Endothelial cell of umbilical vein (primary cell): Measurements from ENCODE around the gene PLEKHA7. TPM values are rescaled to one million over a fixed set of nuclear protein-coding genes. Genes with fewer than 3 reads are reported as not detected.
"Not testable (repeated sequence)": the region's sequence is repeated elsewhere in the genome, so short reads cannot be mapped to it uniquely, and the experiment has no call there.

ENCODE experiments used
- BruUV-seq: library from RNA; stranded (reverse); fragments of 400-500 nt; replicated peaks from 2 replicates; lab custom pipeline; 2021; lab: Mats Ljungman, UMichigan
- CTCF ChIA-PET: fragments of 300-600, 350-600 bp; sonication (Branson Sonifier 250); formaldehyde crosslinking; loops from one replicate; lab custom pipeline; 2021; ENCODE audit warnings: antibody characterized with exemption, inconsistent platforms; lab: Charles Lee
- POLR2A ChIA-PET: fragments of 300-600, 350-600 bp; sonication (Branson Sonifier 250); formaldehyde crosslinking; loops from one replicate; lab custom pipeline; 2021; ENCODE audit warnings: antibody characterized with exemption, inconsistent platforms; lab: Charles Lee
- DNase-seq: peaks from one replicate; pipeline ENCODE4 v3.0.0-alpha.2; 2011; ENCODE audit warnings: low read depth, low spot score
- FAIRE-seq: peaks from 2 replicates; lab custom pipeline; 2011; peaks lifted over from hg19 to GRCh38; lab: Jason Lieb, UNC
- H2AFZ ChIP-seq: 2 replicates; pipeline ENCODE4 v1.6.0; 2012; ENCODE audit warnings: low read depth, low read length, control low read depth, inconsistent platforms
- H3K27ac ChIP-seq: 2 replicates; pipeline ENCODE4 v1.5.1; 2011; ENCODE audit warnings: low read depth, mild to moderate bottlenecking, control low read depth, low read length, moderate library complexity; ENCODE audit not compliant: insufficient read depth
- H3K27me3 ChIP-seq, 2 experiments: 2 replicates each; pipeline versions ENCODE4 v1.6.0 to v1.6.1; 2011; ENCODE audit warnings: low read length in 2 of 2, mixed read lengths in 1 of 2; ENCODE audit not compliant: control insufficient read depth in 2 of 2, insufficient read depth in 2 of 2
- H3K36me3 ChIP-seq, 2 experiments: 2 replicates in 1 of 2; 3 replicates in 1 of 2; pipeline ENCODE4 v1.5.1; 2011; ENCODE audit warnings: low read length in 2 of 2, mild to moderate bottlenecking in 1 of 2, moderate library complexity in 1 of 2; ENCODE audit not compliant: control insufficient read depth in 2 of 2, insufficient read depth in 2 of 2; ENCODE audit errors: extremely low read depth in 1 of 2
- H3K4me1 ChIP-seq: 3 replicates; pipeline ENCODE4 v1.5.1; 2011; ENCODE audit warnings: mild to moderate bottlenecking, low read length; ENCODE audit not compliant: control insufficient read depth, insufficient read depth; ENCODE audit errors: extremely low read depth
- H3K4me2 ChIP-seq: 2 replicates; pipeline ENCODE4 v1.6.1; 2011; ENCODE audit warnings: low read length, control low read depth, mixed read lengths; ENCODE audit not compliant: insufficient read depth
- H3K4me3 ChIP-seq, 3 experiments: fragments of 200-600 bp in 1 of 3; sonication (generic), shearing (Covaris generic) in 1 of 3; replicated peaks in 1 of 3; 2 replicates each; pipeline ENCODE4 v1.5.1; 2011 to 2016; ENCODE audit warnings: control low read depth in 3 of 3, low read length in 3 of 3, mild to moderate bottlenecking in 2 of 3, inconsistent platforms in 1 of 3, low read depth in 1 of 3, moderate library complexity in 1 of 3; ENCODE audit not compliant: insufficient read depth in 1 of 3
- H3K79me2 ChIP-seq: 2 replicates; pipeline ENCODE4 v1.6.0; 2012; ENCODE audit warnings: low read length, inconsistent platforms; ENCODE audit not compliant: control insufficient read depth, insufficient read depth
- H3K9ac ChIP-seq: replicated peaks from 2 replicates; pipeline ENCODE3; 2011; ENCODE audit warnings: low read length, control low read depth; ENCODE audit not compliant: insufficient read depth; ENCODE audit errors: extremely low read depth
- H3K9me1 ChIP-seq: replicated peaks from 3 replicates; pipeline ENCODE4 v1.6.0; 2011; ENCODE audit warnings: mild to moderate bottlenecking, low read length; ENCODE audit not compliant: control insufficient read depth, insufficient read depth; ENCODE audit errors: extremely low read depth
- H3K9me3 ChIP-seq: replicated peaks from 2 replicates; pipeline ENCODE4 v1.5.1; 2012; ENCODE audit warnings: low read length, inconsistent platforms; ENCODE audit not compliant: control insufficient read depth, insufficient read depth
- H4K20me1 ChIP-seq: replicated peaks from 2 replicates; pipeline ENCODE3; 2011; ENCODE audit warnings: mild to moderate bottlenecking, low read length; ENCODE audit not compliant: control insufficient read depth, insufficient read depth; ENCODE audit errors: extremely low read depth
- CTCF ChIP-seq, 2 donors: IDR thresholded peaks; 1 replicate in 1 of 2; 2 replicates in 1 of 2; pipeline ENCODE4 v1.5.1; 2011; ENCODE audit warnings: low read length in 2 of 2, mild to moderate bottlenecking in 2 of 2, moderate library complexity in 2 of 2, control low read depth in 1 of 2, inconsistent platforms in 1 of 2, low read depth in 1 of 2; ENCODE audit not compliant: insufficient read depth in 1 of 2; ENCODE audit errors: extremely low read depth in 1 of 2
- EZH2 ChIP-seq: IDR thresholded peaks from 2 replicates; pipeline ENCODE4 v1.6.1; 2012; ENCODE audit warnings: borderline replicate concordance, low read depth, mild to moderate bottlenecking, moderate library complexity, low read length, inconsistent platforms; ENCODE audit not compliant: severe bottlenecking
- GATA2 ChIP-seq: IDR thresholded peaks from 2 replicates; pipeline ENCODE4 v1.7.0; 2011; ENCODE audit warnings: low read depth, mild to moderate bottlenecking, moderate library complexity, mixed read lengths, low read length; ENCODE audit not compliant: insufficient read length, insufficient read depth
- dilution Hi-C: fragments of 300-500 bp; cut with MboI; formaldehyde crosslinking; loops from one replicate; pipeline ENCODE4 v1.15.0; 2019; ENCODE audit warnings: low sequenced_read_pairs; ENCODE audit not compliant: extremely low pct_ligation_motif_present
- intact Hi-C: fragments of 100-400 bp; cut with micrococcal nuclease; formaldehyde crosslinking; loops from one replicate; pipeline ENCODE4 v1.10.0; 2022
- polyA plus RNA-seq, 4 experiments: library from polyadenylated mRNA; depleted of rRNA in 3 of 4; stranded (reverse) in 3 of 4; unstranded in 1 of 4; fragments of >200 nt; gene quantifications; 2 replicates each; pipeline versions ENCODE4 v1.2.1 to v1.2.3, GENCODE V29; 2011 to 2012; ENCODE audit warnings: missing spikeins in 1 of 4
- total RNA-seq: library from RNA; stranded (reverse); gene quantifications from 2 replicates; pipeline ENCODE4 v1.2.3, GENCODE V29; 2021
- TF ChIP-seq, protein P1 (sequence below): IDR thresholded peaks from 2 replicates; pipeline ENCODE4 v1.6.1; 2011; ENCODE audit not compliant: insufficient read depth, insufficient read length

PLEKHA7 gene
- total and polyA plus RNA-seq, 2 donors (not counting 3 experiments of a cell fraction or from before 2014, with no cell fraction given) = 1.7 to 3.8 TPM

DNA sequence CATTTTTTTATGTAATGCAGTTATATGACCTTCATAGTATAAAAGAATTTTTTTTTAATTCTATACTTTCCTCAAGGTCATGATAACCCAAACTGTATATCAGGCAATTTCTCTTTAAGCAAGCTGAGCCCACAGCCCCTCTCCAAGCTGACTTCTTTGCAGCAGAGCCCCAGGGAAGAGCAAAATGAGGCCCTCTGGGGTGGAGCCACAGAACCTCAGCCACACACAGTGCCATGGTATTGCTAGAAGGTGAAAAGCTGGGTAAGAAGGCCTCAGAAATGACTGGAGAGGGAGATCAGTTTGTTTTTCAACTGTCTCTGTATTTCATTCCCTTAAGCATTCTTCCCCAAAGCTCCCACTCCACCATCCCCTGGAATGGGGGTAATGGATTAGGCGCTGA lies 108.8 kb downstream of the PLEKHA7 start:
- Histone ChIP-seq H3K4me2 (no peak overlapping the region), H2AFZ (no peak overlapping the region), H3K9ac (no peak overlapping the region), H3K27me3 (no peaks in the 10 kb centered on the region), H3K4me1 (peaks cover 20% of the 10 kb centered on the region), H3K9me1 (no peaks in the 10 kb centered on the region), H3K79me2 (no peaks in the 10 kb centered on the region), H3K9me3 (no peaks in the 10 kb centered on the region), H4K20me1 (no peaks in the 10 kb centered on the region), H3K36me3 (no peaks in the 10 kb centered on the region), H3K27ac (no peak overlapping the region), H3K4me3 (no peak overlapping the region)
- no TSS peak for BruUV-seq
- CTCF ChIA-PET = interaction anchor here (1.1 to 1.2 kb wide), 4 partner anchors 19 to 85 kb away, joined by 3 to 5 read pairs (median 4); no protein-coding TSS in a partner anchor
- TF ChIP-seq EZH2 (no peak), CTCF (IDR thresholded peaks at IDR 0.05; ENCODE audit: extremely low read depth in 1 of 2, insufficient read depth in 1 of 2, low read depth in 1 of 2, low read length in 2 of 2) (no peak), GATA2 (no peak)
- TF ChIP-seq, protein P1, sequence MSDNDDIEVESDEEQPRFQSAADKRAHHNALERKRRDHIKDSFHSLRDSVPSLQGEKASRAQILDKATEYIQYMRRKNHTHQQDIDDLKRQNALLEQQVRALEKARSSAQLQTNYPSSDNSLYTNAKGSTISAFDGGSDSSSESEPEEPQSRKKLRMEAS = no peak
- DNase-seq (no peak), FAIRE-seq (no peak)
- intact Hi-C loops (no loop called here), dilution Hi-C loops (no loop called here)
- POLR2A ChIA-PET = no interaction called here

- dilution Hi-C loops, H3K79me2 ChIP-seq, FAIRE-seq, intact Hi-C loops, H3K4me2 ChIP-seq, H4K20me1 ChIP-seq, H3K27me3 ChIP-seq, H3K36me3 ChIP-seq, DNase-seq, BruUV-seq, H2AFZ ChIP-seq, H3K9me3 ChIP-seq, H3K4me3 ChIP-seq, H3K9me1 ChIP-seq, H3K9ac ChIP-seq, H3K27ac ChIP-seq, POLR2A ChIA-PET: not testable (repeated sequence)
- peaks cover 20% of the 10 kb centered on the region for H3K4me1 ChIP-seq
- CTCF ChIA-PET = interaction anchor here (1.2 to 1.3 kb wide), 3 partner anchors 14 to 23 kb away, joined by 3 to 5 read pairs (median 3); no protein-coding TSS in a partner anchor
Measured at GRCh38 chr11:16904761-16905160, 109.5 kb downstream of the PLEKHA7 start.
